ENCODE results near the gene DDX21. TPM values are rescaled to one million over a fixed set of nuclear protein-coding genes. Genes with fewer than 3 reads are reported as not detected.

The DDX21 gene
- total and polyA plus RNA-seq, 2 of the 13 experiments (the other 11 are each of a cell fraction or from before 2014, with no cell fraction given) = 52.5 to 147 TPM

- TF ChIP-seq TCF12 (IDR thresholded peaks at IDR 0.05) = no peak
- no peak for TF ChIP-seq TCF12 (CRISPR knock-in tag; IDR thresholded peaks at IDR 0.05)
- no peak for TF ChIP-seq E2F5 (CRISPR knock-in tag; conservative IDR thresholded peaks at IDR 0.05)
- no peak for TF ChIP-seq HHEX (CRISPR knock-in tag; IDR thresholded peaks at IDR 0.05)
- no peak for TF ChIP-seq ATF3 (CRISPR knock-in tag; IDR thresholded peaks at IDR 0.05)
Observed at GRCh38 chr10:69005704-69006485, 49.9 kb downstream of the DDX21 start (continued).

GRCh38 chr10:69007260-69007659 lies 51.3 kb downstream of the DDX21 start:
- H3K79me2 ChIP-seq (ENCODE audit: insufficient read depth, low read length) = no peaks in the 10 kb centered on the region
- in situ Hi-C loops (cut with HindIII; ENCODE audit: extremely low pct_ligation_motif_present, low pct_unique_long_range_greater_than_20kb) (loop anchor here (5.0 kb wide), 1 partner anchor 85 kb away; no protein-coding TSS in a partner anchor), intact Hi-C loops (cut with micrococcal nuclease; ENCODE audit: unreplicated experiment) (no loop called here)
- H3K9me3 ChIP-seq (ENCODE audit: low read length) = no peaks in the 10 kb centered on the region
- H4K20me1 ChIP-seq (ENCODE audit: insufficient read depth, low read length) = no peaks in the 10 kb centered on the region
- no peak overlapping the region for H2AFZ ChIP-seq (ENCODE audit: low read length)
- no peak overlapping the region for H3K9ac ChIP-seq (ENCODE audit: insufficient read depth, low read depth, low read length)
- H3K27ac ChIP-seq (ENCODE audit: extremely low read length, insufficient read depth, low read length) = no peak overlapping the region
- no TSS peak for BruUV-seq (replicated peaks)
- H3K4me2 ChIP-seq (ENCODE audit: low read depth, low read length) = no peak overlapping the region
- peaks cover 4 to 32% of the 10 kb centered on the region in 2 experiments; a peak in 3 of 5 replicates for H3K36me3 ChIP-seq (replicated peaks in 1 of 2; ENCODE audit: control insufficient read depth in 1 of 2, insufficient read depth in 2 of 2, low read length in 2 of 2)
- ChIA-PET POLR2A (no interaction called here), CTCF (ENCODE audit: low intra/inter-chr PET ratio, low total read pairs) (no interaction called here)
- FAIRE-seq = no peak
- DNase-seq (ENCODE audit: low spot score) = no peak
- H3K27me3 ChIP-seq (ENCODE audit: control insufficient read depth in 1 of 2, insufficient read depth in 2 of 2, low read length in 2 of 2) = no peaks in the 10 kb centered on the region
- H3K4me3 ChIP-seq (replicated peaks in 1 of 3; ENCODE audit: insufficient read depth in 1 of 3, low read depth in 2 of 3, low read length in 3 of 3) = no peak overlapping the region
- no peak for TF ChIP-seq GPN1 (CRISPR knock-in tag; IDR thresholded peaks at IDR 0.05; ENCODE audit: borderline replicate concordance)
- no peak for TF ChIP-seq ZNF253 (CRISPR knock-in tag; IDR thresholded peaks at IDR 0.05; ENCODE audit: borderline replicate concordance)
- TF ChIP-seq ETV6 (CRISPR knock-in tag; conservative IDR thresholded peaks at IDR 0.05) = no peak
- no peak for TF ChIP-seq RFXAP (CRISPR knock-in tag; IDR thresholded peaks at IDR 0.05; ENCODE audit: borderline replicate concordance)
- no peak for TF ChIP-seq ZNF441 (CRISPR knock-in tag; IDR thresholded peaks at IDR 0.05; ENCODE audit: borderline replicate concordance)
- TF ChIP-seq SKIL (CRISPR knock-in tag; IDR thresholded peaks at IDR 0.05; ENCODE audit: borderline replicate concordance) = no peak
- TF ChIP-seq THAP7 (CRISPR knock-in tag; IDR thresholded peaks at IDR 0.05) = no peak
- no peak for TF ChIP-seq DNMT3B (CRISPR knock-in tag; conservative IDR thresholded peaks at IDR 0.05)
- no peak for ATAC-seq
- 96% methylated on average over 3 of the region's 3 CpGs for WGBS (ENCODE audit: low lambda C conversion rate)
- peaks cover 4% of the 10 kb centered on the region; the same call in 1 of the 2 replicates for H3K4me1 ChIP-seq (ENCODE audit: insufficient read depth, low read length)

Measured in HepG2 (cell line).